NCI-H748 (cell line): ENCODE results near the gene FILIP1L.

Experiments used
- DNase-seq: peaks from one replicate; lab custom pipeline; 2025; ENCODE audit not compliant: unreplicated experiment; lab: John Stamatoyannopoulos, UW

The FILIP1L gene

DNA sequence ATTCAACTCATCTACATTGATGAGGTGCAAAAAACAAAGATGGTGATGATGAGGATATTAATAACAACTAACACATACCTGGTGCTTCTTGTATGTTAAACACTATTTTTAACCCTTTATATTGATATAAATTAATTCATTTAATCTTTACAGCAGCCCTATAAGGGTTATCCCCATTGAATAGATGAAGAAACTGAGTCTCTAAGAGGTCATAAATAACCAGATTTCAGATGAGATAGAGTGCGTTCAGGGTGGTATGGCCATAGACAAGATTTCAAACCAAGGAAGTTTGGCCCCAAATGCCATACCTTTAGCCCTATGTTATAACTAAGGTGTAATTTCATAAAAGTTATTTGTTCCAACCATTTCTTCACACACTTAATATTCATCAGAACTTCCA, 214.1 kb downstream of the FILIP1L start:
- DNase-seq = no peak

DNA sequence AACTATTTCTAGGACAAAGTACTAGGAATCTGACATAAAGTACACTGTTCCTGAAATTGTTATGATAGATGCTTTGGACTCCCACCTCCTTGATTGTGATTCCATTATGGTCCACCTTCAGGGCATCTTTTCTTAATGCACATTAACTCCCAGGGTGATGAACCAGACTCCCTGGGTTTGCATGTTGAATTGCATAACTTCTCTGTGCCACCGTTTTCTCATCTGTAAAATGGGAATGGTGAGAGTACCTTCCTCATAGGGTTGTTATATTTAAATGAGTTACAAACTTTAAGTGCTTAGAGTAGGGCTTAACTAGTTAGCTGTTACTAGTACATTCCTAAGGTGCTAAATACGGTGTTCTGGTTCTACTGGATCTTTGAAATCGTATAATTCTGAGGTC, 214.7 kb downstream of the FILIP1L start:
- DNase-seq = no peak

DNA sequence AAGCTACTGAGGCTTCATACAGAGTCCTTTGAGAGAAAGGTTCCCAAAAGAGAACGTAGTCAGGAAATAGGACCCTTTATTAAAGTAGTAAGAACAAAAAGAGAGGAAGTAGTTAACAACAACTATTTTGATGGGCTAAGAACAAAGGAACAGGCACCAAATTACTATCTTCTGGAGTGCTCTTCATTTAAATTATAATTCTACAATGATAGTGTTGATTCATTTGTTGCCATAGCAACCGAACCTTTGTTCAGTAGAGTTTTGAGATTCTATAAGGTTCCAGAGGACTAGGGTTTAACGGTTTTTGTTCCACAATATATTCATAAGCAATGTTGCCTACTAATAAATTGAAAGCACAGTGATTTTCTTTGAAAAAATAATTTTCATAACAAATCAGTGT, 217.8 kb downstream of the FILIP1L start:
- peak; percentile 80 for DNase-seq

DNA sequence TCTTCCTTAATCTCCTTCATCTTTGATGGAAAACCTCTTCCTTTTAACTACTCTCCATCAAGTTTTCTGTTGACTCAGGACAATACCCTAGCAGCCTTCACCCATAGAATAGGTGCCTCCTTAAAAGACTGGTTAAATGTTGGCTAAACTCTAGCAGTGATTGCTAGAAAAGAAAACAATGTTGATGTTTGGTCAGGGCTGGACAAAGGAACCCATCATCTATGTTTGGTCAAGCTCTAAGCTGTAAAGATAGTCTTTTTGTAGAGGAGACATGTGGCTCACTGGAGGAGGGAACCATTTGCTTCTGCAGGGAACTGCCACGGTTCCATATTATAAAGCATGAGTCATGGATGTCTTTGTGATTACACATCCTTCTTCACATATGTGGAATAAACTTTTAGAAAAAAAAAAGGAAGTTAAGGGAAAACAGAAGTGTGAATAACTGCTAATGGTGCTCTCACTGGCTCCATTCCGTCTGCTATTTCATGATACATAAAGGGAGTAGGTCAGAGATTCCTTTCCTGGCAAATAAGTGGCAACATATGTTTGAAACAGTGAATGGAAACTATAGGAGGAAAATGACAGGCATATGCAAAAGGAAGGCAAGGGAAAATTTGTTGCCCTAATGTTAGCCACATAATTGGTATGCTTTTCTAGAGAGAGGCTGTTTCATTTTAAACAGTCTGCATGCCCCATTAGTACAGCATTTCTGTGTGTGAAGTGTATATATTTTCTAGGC, 218.4 kb downstream of the FILIP1L start:
- peak; percentile 70 for DNase-seq

DNA sequence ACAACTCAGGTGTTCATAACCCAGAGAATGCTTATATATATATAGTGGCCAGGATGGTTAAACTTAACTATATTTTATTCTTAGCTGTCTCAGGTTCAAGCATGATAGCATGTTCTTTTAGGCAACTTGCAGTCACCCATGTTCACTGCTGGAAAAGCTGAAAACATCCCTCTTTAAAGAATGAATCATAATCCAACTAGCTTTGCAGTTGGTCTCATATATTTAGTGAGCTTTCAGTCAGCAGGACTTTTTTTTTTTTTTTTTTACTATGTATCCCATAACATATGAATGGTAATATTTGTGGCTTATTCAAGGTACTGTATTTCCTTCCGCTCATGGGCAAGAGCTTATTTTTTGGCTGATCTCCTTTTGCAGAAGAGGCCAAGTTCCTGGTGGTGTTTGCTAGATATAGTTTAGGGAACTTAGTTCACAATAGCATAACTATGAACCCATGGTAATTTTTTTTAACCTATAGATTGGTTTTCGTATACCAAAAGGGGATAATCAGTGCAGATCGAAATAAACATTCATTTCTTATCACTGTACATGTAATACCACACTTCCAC, 219.1 kb downstream of the FILIP1L start:
- DNase-seq = no peak

DNA sequence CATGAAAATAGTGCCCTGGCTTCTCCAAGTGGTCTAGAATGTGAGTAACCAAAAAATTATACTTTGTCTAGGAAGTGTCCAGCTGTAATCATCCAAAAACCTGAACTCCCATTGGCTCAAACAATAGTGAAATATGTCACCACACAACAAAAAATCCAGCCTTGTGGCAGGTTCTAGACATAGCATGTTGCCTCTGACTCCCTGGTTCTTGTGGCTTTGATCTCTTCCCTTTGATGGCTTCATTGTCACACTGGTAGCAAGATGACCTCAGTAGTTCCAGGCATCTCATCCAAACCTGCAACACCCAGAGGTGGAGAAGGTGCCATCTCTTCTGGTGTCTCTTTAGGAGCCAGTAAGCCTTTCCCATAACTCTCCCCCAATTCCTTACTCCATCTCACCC, 222.0 kb downstream of the FILIP1L start:
- no peak for DNase-seq

DNA sequence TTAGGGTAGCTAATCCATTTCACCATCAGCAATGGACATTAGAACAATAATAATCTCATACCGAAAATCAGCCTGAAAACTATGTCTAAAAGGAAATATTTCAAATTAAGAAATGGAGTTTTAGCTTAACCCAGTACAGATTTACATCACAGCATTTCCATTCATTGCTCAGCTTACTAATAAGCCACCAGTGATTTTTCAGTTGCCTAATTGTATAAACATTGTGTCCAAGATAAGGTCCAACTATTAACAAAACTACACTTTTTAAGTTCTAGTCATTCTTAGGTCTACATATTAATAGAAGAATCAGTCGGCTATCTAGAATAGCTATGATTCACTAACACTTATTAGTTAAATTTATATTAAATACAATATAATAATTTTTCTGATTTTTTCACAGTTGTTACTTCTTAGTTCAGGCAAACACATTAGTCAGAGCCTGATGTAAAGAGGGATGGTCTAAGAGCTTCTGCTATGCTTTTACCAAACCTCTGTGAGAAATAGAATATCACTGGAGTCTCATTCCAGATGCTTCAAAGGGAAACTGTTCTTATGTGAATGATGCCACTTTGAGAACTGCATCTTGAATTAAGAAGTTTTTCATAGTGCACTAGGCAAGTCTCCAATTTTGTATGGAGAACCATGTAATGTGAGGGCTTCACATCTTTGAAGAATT, 222.6 kb downstream of the FILIP1L start:
- DNase-seq = no peak

DNA sequence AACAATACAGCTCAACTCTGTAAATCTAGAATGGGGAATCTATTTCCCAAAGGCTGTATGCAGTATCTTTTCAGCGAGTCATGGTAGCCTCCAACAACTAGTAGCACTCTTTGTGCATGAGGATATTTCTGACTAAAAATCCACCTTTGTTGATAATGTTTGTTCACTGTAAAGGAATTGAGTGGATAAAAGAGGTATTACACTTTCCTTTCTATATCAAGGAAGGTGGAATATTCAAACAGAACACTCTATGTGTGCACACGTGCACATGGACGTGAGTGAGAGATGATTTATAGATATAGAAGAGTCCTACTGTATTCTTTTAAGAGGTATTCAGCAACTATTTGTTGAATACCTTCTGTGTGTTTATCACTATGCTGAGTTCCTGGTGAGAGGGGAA, 228.4 kb downstream of the FILIP1L start:
- DNase-seq = no peak

DNA sequence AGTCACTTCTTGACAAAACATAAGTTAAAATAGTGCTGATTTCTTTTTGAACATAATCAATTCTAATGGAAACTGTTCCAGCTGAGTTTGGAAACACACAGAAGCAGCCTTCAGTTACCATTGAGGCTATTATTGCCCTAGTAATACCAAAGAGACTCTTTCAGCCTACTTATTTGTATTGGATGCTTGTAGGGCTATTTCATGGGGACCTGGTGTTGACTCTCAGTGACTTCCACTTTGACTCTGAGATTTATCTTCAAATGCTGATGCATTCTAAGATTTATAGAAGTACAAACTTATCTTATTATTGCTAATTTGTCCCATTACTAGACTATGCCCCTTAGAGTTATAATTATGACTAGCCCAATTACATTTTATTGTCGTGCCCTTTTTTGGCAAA, 229.2 kb downstream of the FILIP1L start:
- DNase-seq = no peak

DNA sequence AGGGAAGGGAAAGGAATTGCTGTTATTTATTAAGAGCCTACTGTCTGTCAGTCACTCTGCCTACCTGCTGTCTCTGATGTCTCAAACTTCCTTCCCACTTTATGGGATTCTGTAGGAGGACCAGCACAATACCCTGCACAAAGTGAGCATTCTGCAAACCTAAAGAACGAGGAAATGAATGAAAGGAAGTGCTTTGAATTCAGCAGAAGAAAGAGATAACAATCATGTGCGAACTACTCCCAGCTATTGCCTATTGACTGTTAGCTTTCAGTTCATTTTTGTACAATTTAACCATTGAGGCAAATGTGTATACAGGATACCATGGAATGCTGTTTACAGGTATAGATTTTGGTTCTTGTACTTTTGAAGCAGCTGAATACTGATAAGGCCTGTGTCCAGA, 229.8 kb downstream of the FILIP1L start:
- no peak for DNase-seq

DNA sequence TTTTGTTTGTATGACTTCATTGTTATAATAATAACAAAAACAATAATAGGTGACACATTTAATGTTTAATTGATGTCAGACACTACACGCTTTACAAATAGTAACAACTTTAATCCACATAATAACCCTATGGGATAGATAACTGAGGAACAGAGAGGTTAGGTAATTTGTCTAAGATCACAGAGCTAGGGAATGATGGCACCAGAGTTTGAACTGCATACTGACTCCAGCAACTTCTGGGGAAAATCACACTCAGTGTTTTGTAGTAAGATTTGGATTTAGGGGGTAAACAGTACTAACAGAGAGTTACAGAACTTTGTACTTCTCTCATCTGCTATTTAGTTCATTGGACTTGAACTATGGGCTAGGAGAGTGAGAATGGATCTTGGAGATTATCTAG, 230.6 kb downstream of the FILIP1L start:
- no peak for DNase-seq

DNA sequence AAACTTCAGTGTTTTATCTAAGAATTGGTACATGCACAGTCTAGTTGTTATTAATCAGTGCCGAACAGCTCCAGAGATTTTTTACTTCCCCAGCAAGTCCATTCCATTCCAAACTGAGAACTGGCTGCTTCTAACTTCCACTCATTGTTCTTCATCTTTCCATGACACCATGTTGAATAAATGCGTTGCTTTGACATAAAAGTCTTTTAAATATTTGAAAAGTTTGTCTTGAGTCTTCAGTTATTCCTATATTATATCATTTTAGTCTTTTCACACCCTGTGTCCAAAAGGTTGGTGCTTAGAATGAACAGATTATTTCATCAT, 231.2 kb downstream of the FILIP1L start:
- no peak for DNase-seq

DNA sequence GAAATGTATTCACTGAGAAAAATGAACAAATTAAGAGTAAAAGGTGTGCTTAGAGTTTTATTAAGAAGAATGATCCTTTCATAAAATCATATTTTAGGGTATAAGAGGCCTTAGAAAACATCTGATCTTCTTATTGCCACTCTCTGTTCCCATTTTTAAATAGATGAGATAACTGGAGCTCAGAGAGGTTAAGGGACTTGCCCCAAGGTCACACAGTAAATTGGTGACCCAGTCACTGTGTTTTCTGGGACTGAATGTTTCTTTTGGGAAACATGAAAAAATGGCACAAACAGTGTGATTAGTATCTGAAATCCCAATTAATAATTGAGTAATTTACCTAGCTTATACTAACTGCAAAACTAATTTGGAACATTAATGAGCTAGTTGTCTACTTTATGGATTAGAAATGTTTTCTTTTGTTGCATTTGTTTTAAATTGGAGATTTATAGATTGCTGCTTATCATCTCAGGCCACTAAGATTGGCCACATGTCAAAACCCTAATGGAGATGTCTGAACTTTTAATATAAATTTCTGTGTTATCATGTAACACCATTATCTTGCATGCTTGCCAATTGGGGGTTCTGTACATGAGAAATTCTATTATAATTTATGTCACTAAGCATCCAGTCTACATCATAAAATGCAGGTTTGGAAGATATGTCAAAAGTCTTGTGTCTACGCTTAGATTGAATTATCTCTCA, 231.7 kb downstream of the FILIP1L start:
- no peak for DNase-seq

DNA sequence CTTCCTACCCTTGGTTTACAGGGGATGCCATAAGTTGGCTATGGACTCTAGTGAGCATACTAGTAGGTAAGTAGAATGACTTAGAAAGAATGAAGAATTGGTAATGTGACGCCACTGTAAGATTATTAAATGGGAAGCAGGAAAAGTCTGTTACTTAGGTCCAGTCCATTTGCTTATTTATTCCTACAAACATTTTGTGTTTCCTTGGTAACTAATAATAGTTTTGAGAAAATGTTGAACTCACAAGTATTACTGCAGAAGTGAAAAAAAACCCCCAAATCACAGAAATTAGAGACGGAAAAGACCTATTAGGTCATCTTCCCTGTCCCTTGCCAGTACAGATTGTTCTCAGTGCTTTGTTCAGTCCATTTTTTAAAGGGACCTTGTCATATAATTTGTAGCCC, 233.2 kb downstream of the FILIP1L start:
- DNase-seq = no peak

DNA sequence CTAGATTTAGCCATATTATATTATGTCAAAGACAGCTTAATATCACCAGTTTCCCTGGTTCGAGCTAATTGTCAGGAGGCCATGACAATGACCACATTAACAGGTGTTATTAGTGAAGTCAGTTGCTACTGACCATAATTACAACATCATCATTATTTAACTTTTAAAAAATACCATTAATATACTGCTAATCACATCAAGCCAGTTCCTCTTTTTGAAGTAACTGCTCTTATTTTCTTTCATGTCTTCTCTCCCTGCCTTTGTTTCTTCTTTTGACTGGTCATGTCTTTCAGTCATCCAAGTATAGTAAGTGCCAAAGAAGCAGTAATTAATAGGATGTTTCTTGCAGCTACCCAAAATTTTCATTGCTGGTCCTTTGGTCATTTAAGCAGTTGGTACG, 235.0 kb downstream of the FILIP1L start:
- DNase-seq = no peak

DNA sequence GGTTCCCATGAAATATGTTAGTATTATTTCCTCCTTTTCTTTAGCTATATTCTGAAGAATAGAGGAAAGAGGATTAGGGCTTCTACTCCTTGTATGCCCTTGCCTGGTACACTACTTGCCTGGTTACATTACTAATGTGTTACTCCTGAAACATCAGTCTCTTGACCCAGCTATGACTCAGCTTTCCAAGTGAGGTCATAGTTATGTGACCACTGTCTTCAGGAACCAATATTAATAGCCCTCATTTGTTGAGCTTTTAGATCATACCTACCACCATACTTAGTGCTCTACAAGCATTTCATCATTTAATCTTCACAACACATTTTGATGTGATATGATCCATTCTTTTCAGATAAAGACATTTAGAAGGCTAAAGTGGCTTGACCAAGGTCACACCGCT, 236.3 kb downstream of the FILIP1L start:
- DNase-seq = no peak

DNA sequence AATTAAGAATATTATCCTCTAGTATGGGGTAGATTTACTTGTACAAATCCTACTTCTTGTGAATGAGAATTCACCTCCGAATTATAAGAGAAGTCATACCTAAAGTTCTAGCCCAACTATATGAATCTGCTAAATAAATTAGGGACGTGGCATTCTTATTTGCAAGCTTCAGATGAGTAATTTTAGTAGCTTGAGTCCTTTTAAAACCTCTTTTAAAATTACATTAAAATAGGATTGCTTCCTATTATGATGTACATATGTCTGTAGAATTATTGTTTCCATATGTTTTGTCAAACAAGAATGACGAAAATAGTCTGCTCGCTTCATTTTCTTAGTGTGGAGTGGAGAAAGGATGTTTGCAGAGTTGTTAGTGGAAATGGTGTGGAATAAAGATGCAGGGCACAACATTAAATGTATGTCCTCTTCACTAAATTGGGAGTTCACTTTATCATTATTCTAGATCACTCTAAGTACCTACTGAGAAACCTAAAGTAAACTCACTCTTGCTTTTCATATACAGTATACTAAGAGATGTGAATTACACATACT, 237.2 kb downstream of the FILIP1L start:
- DNase-seq = no peak

DNA sequence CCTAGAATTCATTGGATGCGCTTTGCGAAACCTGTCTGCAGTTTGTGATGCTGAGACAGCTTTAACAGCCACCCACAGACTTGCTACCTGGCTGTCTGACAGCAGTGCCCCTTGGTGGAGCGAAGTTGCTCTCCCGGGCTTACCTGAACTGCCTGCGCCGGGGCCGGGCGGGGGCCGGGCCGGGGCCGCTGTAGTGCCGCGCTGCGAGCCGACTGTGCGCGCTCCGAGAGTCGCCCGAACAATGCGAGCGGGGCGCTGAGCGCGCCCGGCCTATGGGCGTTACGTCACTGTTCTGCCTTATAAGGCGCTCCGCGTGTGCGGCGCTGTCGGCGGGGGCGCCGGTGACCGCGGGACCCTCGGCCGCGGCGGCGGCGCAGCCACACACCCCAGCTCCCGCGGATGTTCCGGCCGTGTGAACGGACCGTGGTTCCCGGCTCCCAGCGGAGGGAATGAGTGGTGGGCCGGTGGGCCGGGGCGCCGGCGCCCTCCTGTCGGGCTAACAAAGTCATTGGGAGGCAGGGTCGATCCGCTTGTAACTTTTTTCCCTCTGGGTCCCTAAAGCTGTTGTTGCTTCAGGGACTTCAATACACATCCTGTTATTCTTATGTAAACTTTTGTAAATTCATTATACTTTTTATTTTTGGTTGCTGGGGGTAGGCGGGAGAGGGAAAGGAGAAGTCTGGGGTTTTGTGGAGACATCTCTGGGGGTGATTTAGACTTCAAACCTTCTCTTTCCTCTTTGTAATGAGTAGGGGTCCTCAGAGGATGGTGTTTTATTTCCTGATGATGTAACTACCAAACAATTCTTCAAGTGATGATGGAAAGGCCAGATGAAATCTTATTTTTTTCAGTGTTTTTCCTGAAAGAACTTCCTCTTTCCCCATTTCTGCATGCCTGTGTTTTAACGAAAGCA, 238.1 kb downstream of the FILIP1L start:
- peak; percentile 82 for DNase-seq

DNA sequence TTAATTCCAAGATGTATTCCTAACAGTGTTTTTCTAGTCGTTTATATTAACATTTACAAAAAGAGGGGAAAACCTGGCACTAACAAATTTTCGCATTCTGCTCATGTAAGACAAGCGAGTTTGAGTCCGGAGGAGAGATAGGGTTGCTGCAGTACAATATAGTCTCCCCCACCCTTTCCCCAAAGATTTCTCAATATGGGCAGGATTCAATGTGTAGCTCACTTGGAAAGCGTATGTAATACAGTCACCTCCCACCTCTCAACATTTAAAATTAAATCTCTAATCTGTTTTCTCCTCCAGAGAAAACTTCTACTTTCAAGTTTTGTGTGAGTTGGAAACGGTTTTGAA, 238.7 kb downstream of the FILIP1L start:
- DNase-seq = peak; percentile 24

DNA sequence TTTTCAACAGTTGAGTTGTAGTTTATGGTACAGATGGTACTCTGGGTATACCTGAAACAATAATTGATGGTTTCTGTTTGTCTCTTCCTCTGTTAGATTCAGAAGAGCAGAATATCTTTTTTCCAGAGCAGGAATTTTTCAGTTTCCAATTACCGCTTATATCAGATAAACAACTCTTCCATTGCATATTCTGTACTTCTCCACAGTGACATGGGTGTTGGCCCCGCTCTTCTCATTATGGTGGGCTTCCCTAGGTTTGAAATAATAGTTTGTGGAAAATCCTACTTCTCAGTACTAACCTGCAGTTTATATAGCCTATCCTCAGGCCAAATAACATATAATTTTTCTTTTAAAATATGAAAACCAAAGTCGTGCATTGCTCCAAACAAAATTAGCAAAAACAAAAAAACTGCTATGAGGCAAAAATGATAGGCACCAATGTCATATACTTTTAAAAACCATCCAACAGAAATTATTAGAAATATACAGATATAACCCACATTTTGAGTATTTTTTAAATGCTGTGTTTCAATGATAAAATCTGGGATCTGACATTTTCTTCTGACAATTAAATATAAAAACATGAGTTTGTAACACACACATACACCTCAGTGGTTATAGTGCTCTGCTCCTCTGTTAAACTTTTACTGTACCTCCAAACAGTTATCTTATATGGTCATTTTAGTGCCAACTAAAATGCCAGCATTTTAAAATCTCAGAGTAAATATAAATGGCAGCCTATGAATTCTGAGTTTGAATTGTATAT, 239.9 kb downstream of the FILIP1L start:
- no peak for DNase-seq
